CD14-positive monocyte (primary cell): ENCODE results near the gene FCRL4. TPM values are rescaled to one million over a fixed set of nuclear protein-coding genes. Genes with fewer than 3 reads are reported as not detected.

ENCODE experiments used
- DNase-seq, 3 donors: peaks; one replicate each; pipeline ENCODE4 v3.0.0-alpha.2; 2011 to 2022
- H2AFZ ChIP-seq: 2 replicates; pipeline ENCODE4 v1.6.0; 2012; ENCODE audit warnings: mild to moderate bottlenecking, low read depth, low read length, inconsistent platforms; ENCODE audit not compliant: insufficient read depth, poor library complexity, severe bottlenecking
- H3K27ac ChIP-seq, 2 donors: 1 replicate in 1 of 2; 2 replicates in 1 of 2; pipeline ENCODE4 v1.5.1; 2012 to 2013; ENCODE audit warnings: low read length in 2 of 2, control low read depth in 1 of 2, inconsistent platforms in 1 of 2, low read depth in 1 of 2, mild to moderate bottlenecking in 1 of 2
- H3K27me3 ChIP-seq, 2 donors: one replicate each; pipeline versions ENCODE4 v1.6.0 to v1.6.1; 2011 to 2013; ENCODE audit warnings: low read length in 2 of 2; ENCODE audit not compliant: control insufficient read depth in 2 of 2, insufficient read depth in 2 of 2
- H3K36me3 ChIP-seq, 2 donors: replicated peaks in 1 of 2; 1 replicate in 1 of 2; 2 replicates in 1 of 2; pipeline versions ENCODE4 v1.5.1 to v1.6.1; 2012 to 2013; ENCODE audit warnings: low read length in 2 of 2, control low read depth in 1 of 2, inconsistent platforms in 1 of 2, mild to moderate bottlenecking in 1 of 2; ENCODE audit not compliant: insufficient read depth in 2 of 2, control insufficient read depth in 1 of 2
- H3K4me1 ChIP-seq, 2 donors: 1 replicate in 1 of 2; 2 replicates in 1 of 2; pipeline versions ENCODE4 v1.5.1 to v1.6.1; 2012 to 2013; ENCODE audit warnings: low read length in 2 of 2, control low read depth in 1 of 2, inconsistent platforms in 1 of 2, mild to moderate bottlenecking in 1 of 2, moderate library complexity in 1 of 2; ENCODE audit not compliant: insufficient read depth in 2 of 2, control insufficient read depth in 1 of 2
- H3K4me2 ChIP-seq: replicated peaks from 2 replicates; pipeline ENCODE3; 2012; ENCODE audit warnings: low read length, moderate library complexity, mild to moderate bottlenecking; ENCODE audit not compliant: poor library complexity, severe bottlenecking; ENCODE audit errors: extremely low read depth
- H3K4me3 ChIP-seq, 3 experiments: fragments of 200-600 bp in 1 of 3; sonication (generic) in 1 of 3; replicated peaks in 1 of 3; 1 replicate in 2 of 3; 2 replicates in 1 of 3; pipeline ENCODE4 v1.5.1; 2011 to 2013; ENCODE audit warnings: low read length in 3 of 3, mild to moderate bottlenecking in 3 of 3, control low read depth in 2 of 3, low read depth in 2 of 3, inconsistent platforms in 1 of 3, moderate library complexity in 1 of 3
- H3K79me2 ChIP-seq: 2 replicates; pipeline ENCODE4 v1.6.0; 2012; ENCODE audit warnings: mild to moderate bottlenecking, control low read depth, inconsistent platforms, low read length, moderate library complexity; ENCODE audit not compliant: insufficient read depth
- H3K9ac ChIP-seq: 2 replicates; pipeline ENCODE4 v1.6.0; 2017; ENCODE audit warnings: low read length, mild to moderate bottlenecking; ENCODE audit not compliant: insufficient read depth, poor library complexity, severe bottlenecking
- H3K9me3 ChIP-seq, 2 donors: replicated peaks in 1 of 2; 1 replicate in 1 of 2; 2 replicates in 1 of 2; pipeline versions ENCODE4 v1.5.1 to v1.6.1; 2012 to 2013; ENCODE audit warnings: low read length in 2 of 2, control low read depth in 1 of 2; ENCODE audit not compliant: control insufficient read depth in 1 of 2, insufficient read depth in 1 of 2
- H4K20me1 ChIP-seq: 2 replicates; pipeline ENCODE4 v1.6.0; 2012; ENCODE audit warnings: mild to moderate bottlenecking, low read length, control low read depth, moderate library complexity; ENCODE audit not compliant: insufficient read depth
- H3K27ac Mint-ChIP-seq, 7 donors: one replicate each; pipeline ENCODE4 v1.8.0; 2020; ENCODE audit warnings: mild to moderate bottlenecking in 7 of 7, mixed read lengths in 7 of 7, moderate library complexity in 6 of 7, inconsistent platforms in 2 of 7
- H3K27me3 Mint-ChIP-seq, 3 donors: one replicate each; pipeline ENCODE4 v1.8.0; 2021 to 2022; ENCODE audit warnings: low read depth in 3 of 3, mild to moderate bottlenecking in 3 of 3, mixed read lengths in 3 of 3, moderate library complexity in 3 of 3, inconsistent platforms in 1 of 3
- H3K36me3 Mint-ChIP-seq, 2 donors: one replicate each; pipeline ENCODE4 v1.8.0; 2020; ENCODE audit warnings: mixed read lengths in 2 of 2, inconsistent platforms in 1 of 2, mild to moderate bottlenecking in 1 of 2
- H3K4me1 Mint-ChIP-seq: one replicate; pipeline ENCODE4 v1.8.0; 2020; ENCODE audit warnings: mild to moderate bottlenecking, mixed read lengths
- H3K4me3 Mint-ChIP-seq, 2 donors: one replicate each; pipeline ENCODE4 v1.8.0; 2020; ENCODE audit warnings: mild to moderate bottlenecking in 2 of 2, mixed read lengths in 2 of 2, moderate library complexity in 1 of 2
- H3K9me3 Mint-ChIP-seq, 7 donors: one replicate each; pipeline ENCODE4 v1.8.0; 2020 to 2022; ENCODE audit warnings: mixed read lengths in 7 of 7, mild to moderate bottlenecking in 6 of 7, moderate library complexity in 6 of 7, inconsistent platforms in 2 of 7
- WGBS: methylation state at CpG from one replicate; pipeline ENCODE4 v1.1.5; 2013; ENCODE audit warnings: missing lambda C conversion rate; ENCODE audit not compliant: insufficient coverage; 5-methylcytosine and 5-hydroxymethylcytosine counted together
- intact Hi-C, 2 donors: fragments of 100-400 bp; cut with micrococcal nuclease; formaldehyde crosslinking; loops; one replicate each; pipeline versions ENCODE4 v1.15.0 to v1.15.1; 2023
- polyA plus RNA-seq, 3 donors: library from polyadenylated mRNA; depleted of rRNA in 1 of 3; unstranded in 2 of 3; stranded (reverse) in 1 of 3; fragments of 300-500 nt in 2 of 3; fragments of >200 nt in 1 of 3; fragmentation: Illumina TruSeq in 2 of 3; gene quantifications; 1 replicate in 2 of 3; 2 replicates in 1 of 3; pipeline ENCODE4 v1.2.3, GENCODE V29; 2012 to 2021
- TF ChIP-seq, protein P1 (sequence below): fragments of 200-600 bp; IDR thresholded peaks from one replicate; pipeline ENCODE4 v1.8.0; 2022; ENCODE audit warnings: antibody characterized with exemption, mild to moderate bottlenecking

The FCRL4 gene
- polyA plus RNA-seq, 3 donors: not detected

DNA sequence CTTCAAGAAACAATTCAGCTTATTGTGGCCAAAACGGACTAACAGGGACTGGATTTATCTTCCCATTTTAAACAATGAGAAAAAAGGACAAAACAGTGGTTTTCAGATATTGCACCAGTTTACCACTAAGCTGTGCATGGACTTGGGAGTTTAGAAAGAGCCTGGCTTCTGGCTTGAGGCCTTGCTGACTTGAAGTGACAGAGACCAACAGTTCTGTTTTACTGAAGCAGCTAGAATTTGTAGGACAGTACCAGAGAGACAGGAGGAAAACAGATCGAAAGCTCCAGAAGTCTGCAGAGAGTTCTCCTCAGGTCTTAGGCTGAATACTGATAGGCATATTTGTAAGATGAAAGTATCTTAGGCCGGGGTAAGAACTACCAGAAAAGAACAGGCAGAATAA is 20.5 kb downstream of the FCRL4 start:
- Histone ChIP-seq H3K4me2 (no peak overlapping the region), H3K4me1 (no peaks in the 10 kb centered on the region), H3K4me3 (no peak overlapping the region), H3K27ac (no peak overlapping the region), H3K9ac (no peak overlapping the region), H3K79me2 (no peaks in the 10 kb centered on the region), H4K20me1 (no peaks in the 10 kb centered on the region), H3K9me3 (no peaks in the 10 kb centered on the region), H3K27me3 (peaks cover 32 to 58% of the 10 kb centered on the region in 2 donors), H2AFZ (no peak overlapping the region), H3K36me3 (no peaks in the 10 kb centered on the region)
- H3K4me3 Mint-ChIP-seq: no peak overlapping the region
- TF ChIP-seq, protein P1, sequence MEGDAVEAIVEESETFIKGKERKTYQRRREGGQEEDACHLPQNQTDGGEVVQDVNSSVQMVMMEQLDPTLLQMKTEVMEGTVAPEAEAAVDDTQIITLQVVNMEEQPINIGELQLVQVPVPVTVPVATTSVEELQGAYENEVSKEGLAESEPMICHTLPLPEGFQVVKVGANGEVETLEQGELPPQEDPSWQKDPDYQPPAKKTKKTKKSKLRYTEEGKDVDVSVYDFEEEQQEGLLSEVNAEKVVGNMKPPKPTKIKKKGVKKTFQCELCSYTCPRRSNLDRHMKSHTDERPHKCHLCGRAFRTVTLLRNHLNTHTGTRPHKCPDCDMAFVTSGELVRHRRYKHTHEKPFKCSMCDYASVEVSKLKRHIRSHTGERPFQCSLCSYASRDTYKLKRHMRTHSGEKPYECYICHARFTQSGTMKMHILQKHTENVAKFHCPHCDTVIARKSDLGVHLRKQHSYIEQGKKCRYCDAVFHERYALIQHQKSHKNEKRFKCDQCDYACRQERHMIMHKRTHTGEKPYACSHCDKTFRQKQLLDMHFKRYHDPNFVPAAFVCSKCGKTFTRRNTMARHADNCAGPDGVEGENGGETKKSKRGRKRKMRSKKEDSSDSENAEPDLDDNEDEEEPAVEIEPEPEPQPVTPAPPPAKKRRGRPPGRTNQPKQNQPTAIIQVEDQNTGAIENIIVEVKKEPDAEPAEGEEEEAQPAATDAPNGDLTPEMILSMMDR: no peak
- peaks cover 1% of the 10 kb centered on the region for H3K4me1 Mint-ChIP-seq
- peaks cover 39 to 72% (median 56%) of the 10 kb centered on the region in 3 donors for H3K27me3 Mint-ChIP-seq
- 100% methylated on average over 2 of the region's 3 CpGs for WGBS
- no peaks in the 10 kb centered on the region for H3K9me3 Mint-ChIP-seq
- no peak for DNase-seq
- H3K27ac Mint-ChIP-seq: no peak overlapping the region
- no peaks in the 10 kb centered on the region for H3K36me3 Mint-ChIP-seq
- intact Hi-C loops: loop anchor here in 1 of 2 donors (10.0 kb wide), 1 partner anchor 357 kb away; no protein-coding TSS in a partner anchor

DNA sequence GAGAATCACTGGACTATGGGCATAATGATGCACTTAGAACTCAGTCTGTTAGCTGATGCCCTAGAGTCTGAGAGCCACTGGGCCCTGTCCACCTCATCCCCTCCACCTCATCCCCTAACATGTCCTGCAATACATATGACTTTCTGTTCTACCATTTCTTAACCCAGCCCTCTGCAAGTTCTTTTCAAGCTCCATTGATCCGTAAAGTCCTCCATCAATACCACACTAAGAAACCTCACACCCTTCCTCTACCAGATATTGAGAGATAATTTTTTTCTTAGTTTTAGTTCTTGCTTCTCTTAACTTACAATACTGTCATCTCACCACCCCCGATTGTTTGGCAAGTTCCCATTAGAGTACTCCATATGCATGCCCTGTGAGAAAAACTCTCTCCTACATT is 22.1 kb downstream of the FCRL4 start:
- Histone ChIP-seq H3K79me2 (no peaks in the 10 kb centered on the region), H3K4me3 (no peak overlapping the region), H3K27ac (no peak overlapping the region), H2AFZ (no peak overlapping the region), H3K9ac (no peak overlapping the region), H3K36me3 (no peaks in the 10 kb centered on the region), H3K4me2 (no peak overlapping the region), H3K9me3 (no peaks in the 10 kb centered on the region), H3K27me3 (peaks cover 23 to 45% of the 10 kb centered on the region in 2 donors), H3K4me1 (no peaks in the 10 kb centered on the region), H4K20me1 (no peaks in the 10 kb centered on the region)
- Mint-ChIP-seq H3K36me3 (no peaks in the 10 kb centered on the region), H3K27ac (no peak overlapping the region), H3K27me3 (peaks cover 23 to 58% (median 42%) of the 10 kb centered on the region in 3 donors), H3K4me3 (peak overlapping the region in 1 of 2 donors; percentile 54), H3K4me1 (no peaks in the 10 kb centered on the region), H3K9me3 (no peaks in the 10 kb centered on the region)
- DNase-seq: no peak
- intact Hi-C loops: loop anchor here in 1 of 2 donors (10.0 kb wide), 1 partner anchor 359 kb away; no protein-coding TSS in a partner anchor
- no CpG with 5 or more reads among the region's 2 CpGs for WGBS
- TF ChIP-seq, protein P1: no peak
